OCI-LY1 (cell line): ENCODE results near the gene WWOX.

Source experiments
- EZH2 ChIP-seq: fragments of 200-600 bp; sonication (generic), shearing (Covaris generic); IDR thresholded peaks from 2 replicates; pipeline ENCODE4 v1.8.0; 2017; ENCODE audit warnings: borderline replicate concordance, mixed run types, mild to moderate bottlenecking, antibody characterized with exemption, low read length, moderate library complexity, mixed read lengths
- TF ChIP-seq, protein P1 (sequence below): fragments of 200-600 bp; sonication (generic), shearing (Covaris generic); IDR thresholded peaks from 2 replicates; pipeline ENCODE4 v1.5.1; 2017; ENCODE audit warnings: mild to moderate bottlenecking, antibody characterized with exemption, low read length, moderate library complexity, mixed read lengths

DNA sequence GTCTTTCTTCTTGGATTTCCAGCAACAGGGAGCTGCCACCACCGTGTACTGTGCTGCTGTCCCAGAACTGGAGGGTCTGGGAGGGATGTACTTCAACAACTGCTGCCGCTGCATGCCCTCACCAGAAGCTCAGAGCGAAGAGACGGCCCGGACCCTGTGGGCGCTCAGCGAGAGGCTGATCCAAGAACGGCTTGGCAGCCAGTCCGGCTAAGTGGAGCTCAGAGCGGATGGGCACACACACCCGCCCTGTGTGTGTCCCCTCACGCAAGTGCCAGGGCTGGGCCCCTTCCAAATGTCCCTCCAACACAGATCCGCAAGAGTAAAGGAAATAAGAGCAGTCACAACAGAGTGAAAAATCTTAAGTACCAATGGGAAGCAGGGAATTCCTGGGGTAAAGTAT is 1112.1 kb downstream of the WWOX start:
- TF ChIP-seq, protein P1, sequence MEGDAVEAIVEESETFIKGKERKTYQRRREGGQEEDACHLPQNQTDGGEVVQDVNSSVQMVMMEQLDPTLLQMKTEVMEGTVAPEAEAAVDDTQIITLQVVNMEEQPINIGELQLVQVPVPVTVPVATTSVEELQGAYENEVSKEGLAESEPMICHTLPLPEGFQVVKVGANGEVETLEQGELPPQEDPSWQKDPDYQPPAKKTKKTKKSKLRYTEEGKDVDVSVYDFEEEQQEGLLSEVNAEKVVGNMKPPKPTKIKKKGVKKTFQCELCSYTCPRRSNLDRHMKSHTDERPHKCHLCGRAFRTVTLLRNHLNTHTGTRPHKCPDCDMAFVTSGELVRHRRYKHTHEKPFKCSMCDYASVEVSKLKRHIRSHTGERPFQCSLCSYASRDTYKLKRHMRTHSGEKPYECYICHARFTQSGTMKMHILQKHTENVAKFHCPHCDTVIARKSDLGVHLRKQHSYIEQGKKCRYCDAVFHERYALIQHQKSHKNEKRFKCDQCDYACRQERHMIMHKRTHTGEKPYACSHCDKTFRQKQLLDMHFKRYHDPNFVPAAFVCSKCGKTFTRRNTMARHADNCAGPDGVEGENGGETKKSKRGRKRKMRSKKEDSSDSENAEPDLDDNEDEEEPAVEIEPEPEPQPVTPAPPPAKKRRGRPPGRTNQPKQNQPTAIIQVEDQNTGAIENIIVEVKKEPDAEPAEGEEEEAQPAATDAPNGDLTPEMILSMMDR: no peak
- no peak for TF ChIP-seq EZH2
